HPDE6-E6E7 (cell line): Measurements from ENCODE around the gene FREM2.
A peak's percentile ranks its signal among the peaks of the same experiment; 100 is the strongest.

Experiments used
- DNase-seq: peaks from one replicate; pipeline ENCODE4 v3.0.0; 2011; ENCODE audit warnings: missing footprints; ENCODE audit errors: extremely low spot score

Gene FREM2

GRCh38 chr13:38686577-38687245 is at the start of gene FREM2:
Gene FREM2, plus strand, starts transcription at chr13:38687077. Its CDS starts 268 bp downstream, at chr13:38687345.
- peak; percentile 20 for DNase-seq

GRCh38 chr13:38637576-38637975 is 49.3 kb upstream of the FREM2 start:
- DNase-seq: no peak

GRCh38 chr13:38641164-38641948 is 45.5 kb upstream of the FREM2 start:
- DNase-seq: no peak

GRCh38 chr13:38647312-38647711 is 39.6 kb upstream of the FREM2 start:
- no peak for DNase-seq

- no peak for DNase-seq
Observed at GRCh38 chr13:38648912-38649311, 38.0 kb upstream of the FREM2 start.

- DNase-seq: no peak
Observed at GRCh38 chr13:38656699-38657098, 30.2 kb upstream of the FREM2 start.

- DNase-seq: no peak
Observed at GRCh38 chr13:38657191-38657590, 29.7 kb upstream of the FREM2 start.

GRCh38 chr13:38658906-38659305 is 28.0 kb upstream of the FREM2 start:
- no peak for DNase-seq

GRCh38 chr13:38661010-38661675 is 25.7 kb upstream of the FREM2 start:
- no peak for DNase-seq

GRCh38 chr13:38662362-38662761 is 24.5 kb upstream of the FREM2 start:
- DNase-seq: no peak

GRCh38 chr13:38664906-38665305 is 22.0 kb upstream of the FREM2 start:
- DNase-seq: no peak

- no peak for DNase-seq
Observed at GRCh38 chr13:38667526-38668109, 19.3 kb upstream of the FREM2 start.

- DNase-seq: no peak
Observed at GRCh38 chr13:38669234-38669964, 17.5 kb upstream of the FREM2 start.

GRCh38 chr13:38670627-38671026 is 16.2 kb upstream of the FREM2 start:
- no peak for DNase-seq

- no peak for DNase-seq
Observed at GRCh38 chr13:38671980-38672379, 14.9 kb upstream of the FREM2 start.

- DNase-seq: no peak
Observed at GRCh38 chr13:38674208-38674607, 12.7 kb upstream of the FREM2 start.

GRCh38 chr13:38680912-38681311 is 6.0 kb upstream of the FREM2 start:
- no peak for DNase-seq

- no peak for DNase-seq
Observed at GRCh38 chr13:38684714-38685113, 2.2 kb upstream of the FREM2 start.

GRCh38 chr13:38685431-38685830 is 1.4 kb upstream of the FREM2 start:
- DNase-seq: no peak

- DNase-seq: no peak
Observed at GRCh38 chr13:38685974-38686576, 802 bp upstream of the FREM2 start.
